ENCODE data around the gene BDH1.

GRCh38 chr3:197500812-197501211 is 55.0 kb downstream of the BDH1 start:
- no peak for TF ChIP-seq CTCF (IDR thresholded peaks at IDR 0.05; ENCODE audit: insufficient read depth, low read depth, low read length)
- no peak for TF ChIP-seq EZH2 (IDR thresholded peaks at IDR 0.05; ENCODE audit: insufficient read depth, low read length)

Measured in astrocyte (in vitro differentiated cells and primary cell).